IPS-11a (cell line): ENCODE results near the gene TBATA.
A peak's percentile ranks its signal among the peaks of the same experiment; 100 is the strongest.

Experiments used
- H3K4me3 ChIP-seq: one replicate; pipeline ENCODE4 v1.5.1; 2013; ENCODE audit warnings: low read depth, low read length, control low read depth

Gene TBATA

GRCh38 chr10:70785190-70785589 lies at the start of gene TBATA:
Gene TBATA, minus strand, starts transcription at chr10:70785377. Its CDS starts 1,998 bp downstream, at chr10:70783379.
- H3K4me3 ChIP-seq = no peak within 1 kb of the TSS

GRCh38 chr10:70834441-70835151 lies 49.4 kb upstream of the TBATA start:
- H3K4me3 ChIP-seq = no peak overlapping the region

- H3K4me3 ChIP-seq = no peak overlapping the region
These were observed 48.8 kb upstream of the TBATA start for GRCh38 chr10:70834021-70834420.

GRCh38 chr10:70833601-70834000 lies 48.4 kb upstream of the TBATA start:
- H3K4me3 ChIP-seq = no peak overlapping the region

GRCh38 chr10:70832852-70833528 lies 47.8 kb upstream of the TBATA start:
- H3K4me3 ChIP-seq = no peak overlapping the region

- no peak overlapping the region for H3K4me3 ChIP-seq
These were observed 47.0 kb upstream of the TBATA start for GRCh38 chr10:70832221-70832620.

GRCh38 chr10:70830164-70830563 lies 45.0 kb upstream of the TBATA start:
- no peak overlapping the region for H3K4me3 ChIP-seq

- H3K4me3 ChIP-seq = no peak overlapping the region
These were observed 44.4 kb upstream of the TBATA start for GRCh38 chr10:70829543-70829942.

- no peak overlapping the region for H3K4me3 ChIP-seq
These were observed 43.7 kb upstream of the TBATA start for GRCh38 chr10:70828923-70829322.

GRCh38 chr10:70827086-70827757 lies 42.0 kb upstream of the TBATA start:
- H3K4me3 ChIP-seq = no peak overlapping the region

GRCh38 chr10:70822076-70822820 lies 37.1 kb upstream of the TBATA start:
- no peak overlapping the region for H3K4me3 ChIP-seq

GRCh38 chr10:70820976-70821750 lies 36.0 kb upstream of the TBATA start:
- no peak overlapping the region for H3K4me3 ChIP-seq

GRCh38 chr10:70816220-70816894 lies 31.2 kb upstream of the TBATA start:
- H3K4me3 ChIP-seq = peak overlapping the region; percentile 80

- peak within 1 kb of the TSS; percentile 80 for H3K4me3 ChIP-seq
These were observed 30.5 kb upstream of the TBATA start, which contains the start of gene SGPL1 for GRCh38 chr10:70815504-70816219. Gene SGPL1, plus strand, starts transcription at chr10:70815948. Its CDS starts 906 bp downstream, at chr10:70816854.

- H3K4me3 ChIP-seq = no peak overlapping the region
These were observed 28.9 kb upstream of the TBATA start for GRCh38 chr10:70814126-70814525.

- H3K4me3 ChIP-seq = no peak overlapping the region
These were observed 27.6 kb upstream of the TBATA start for GRCh38 chr10:70812814-70813213.

GRCh38 chr10:70811881-70812280 lies 26.7 kb upstream of the TBATA start:
- H3K4me3 ChIP-seq = no peak overlapping the region

- H3K4me3 ChIP-seq = no peak overlapping the region
These were observed 25.8 kb upstream of the TBATA start for GRCh38 chr10:70810967-70811366.

- H3K4me3 ChIP-seq = no peak overlapping the region
These were observed 24.5 kb upstream of the TBATA start for GRCh38 chr10:70809726-70810125.
